Parathyroid adenoma (tissue), 2 donors: Measurements from ENCODE around the gene CHMP5.

Experiments used
- H2AFZ ChIP-seq: fragments of 300-600 bp; sonication (generic); one replicate; pipeline ENCODE4 v1.7.0; 2017; ENCODE audit warnings: antibody characterized with exemption, mild to moderate bottlenecking
- H3K27ac ChIP-seq: fragments of 300-600 bp; sonication (generic); one replicate; pipeline ENCODE4 v1.7.0; 2017
- H3K27me3 ChIP-seq: fragments of 300-600 bp; sonication (generic); one replicate; pipeline ENCODE4 v1.7.0; 2017; ENCODE audit warnings: low read length; ENCODE audit not compliant: control insufficient read depth, insufficient read depth
- H3K36me3 ChIP-seq: fragments of 300-600 bp; sonication (generic); one replicate; pipeline ENCODE4 v1.7.0; 2017; ENCODE audit warnings: low read length; ENCODE audit not compliant: control insufficient read depth, insufficient read depth
- H3K4me1 ChIP-seq: fragments of 300-600 bp; sonication (generic); one replicate; pipeline ENCODE4 v1.7.0; 2017; ENCODE audit warnings: control low read depth
- H3K4me2 ChIP-seq: fragments of 300-600 bp; sonication (generic); one replicate; pipeline ENCODE4 v1.7.0; 2017; ENCODE audit warnings: low read length
- H3K4me3 ChIP-seq: fragments of 300-600 bp; sonication (generic); one replicate; pipeline ENCODE4 v1.7.0; 2017; ENCODE audit warnings: low read depth, low read length
- H3K79me2 ChIP-seq: fragments of 300-600 bp; sonication (generic); one replicate; pipeline ENCODE4 v1.7.0; 2017; ENCODE audit warnings: control low read depth
- H3K9ac ChIP-seq: fragments of 300-600 bp; sonication (generic); one replicate; pipeline ENCODE4 v1.7.0; 2017; ENCODE audit warnings: mild to moderate bottlenecking
- H3K9me3 ChIP-seq: fragments of 300-600 bp; sonication (generic); one replicate; pipeline ENCODE4 v1.7.0; 2017; ENCODE audit warnings: low read length; ENCODE audit not compliant: control insufficient read depth
- CTCF ChIP-seq: fragments of 300-600 bp; sonication (generic); IDR thresholded peaks from one replicate; pipeline ENCODE4 v1.7.0; 2017; ENCODE audit warnings: antibody characterized with exemption, mild to moderate bottlenecking
- donor health status: primary hyperparathyroidism.

Gene CHMP5

GRCh38 chr9:33232815-33233214 lies 32.0 kb upstream of the CHMP5 start:
- H3K4me3 ChIP-seq: no peak overlapping the region
- H3K27ac ChIP-seq: no peak overlapping the region
- H3K9me3 ChIP-seq: no peaks in the 10 kb centered on the region
- H3K36me3 ChIP-seq: no peaks in the 10 kb centered on the region
- no peak overlapping the region for H2AFZ ChIP-seq
- no peak overlapping the region for H3K4me2 ChIP-seq
- H3K79me2 ChIP-seq: no peaks in the 10 kb centered on the region
- H3K4me1 ChIP-seq: peaks cover 9% of the 10 kb centered on the region
- no peak overlapping the region for H3K9ac ChIP-seq
- TF ChIP-seq CTCF: no peak
- no peaks in the 10 kb centered on the region for H3K27me3 ChIP-seq

- Histone ChIP-seq H2AFZ (no peak overlapping the region), H3K9ac (no peak overlapping the region), H3K4me2 (peak overlapping the region; percentile 28), H3K27me3 (no peaks in the 10 kb centered on the region), H3K4me3 (no peak overlapping the region), H3K79me2 (no peaks in the 10 kb centered on the region), H3K9me3 (no peaks in the 10 kb centered on the region), H3K27ac (no peak overlapping the region), H3K4me1 (peaks cover 9% of the 10 kb centered on the region), H3K36me3 (no peaks in the 10 kb centered on the region)
- TF ChIP-seq CTCF: no peak
Measured at GRCh38 chr9:33233626-33234342, 31.1 kb upstream of the CHMP5 start.

- no peaks in the 10 kb centered on the region for H3K27me3 ChIP-seq
- peaks cover 12% of the 10 kb centered on the region for H3K4me1 ChIP-seq
- no peak for TF ChIP-seq CTCF
- H3K36me3 ChIP-seq: no peaks in the 10 kb centered on the region
- no peak overlapping the region for H3K4me3 ChIP-seq
- H3K79me2 ChIP-seq: no peaks in the 10 kb centered on the region
- no peaks in the 10 kb centered on the region for H3K9me3 ChIP-seq
- no peak overlapping the region for H3K27ac ChIP-seq
- H3K9ac ChIP-seq: no peak overlapping the region
- no peak overlapping the region for H2AFZ ChIP-seq
- H3K4me2 ChIP-seq: peak overlapping the region; percentile 28
Measured at GRCh38 chr9:33234511-33235467, 30.1 kb upstream of the CHMP5 start.

- no peak for TF ChIP-seq CTCF
- H3K4me3 ChIP-seq: no peak overlapping the region
- H3K79me2 ChIP-seq: no peaks in the 10 kb centered on the region
- H3K4me2 ChIP-seq: no peak overlapping the region
- H3K4me1 ChIP-seq: peaks cover 18% of the 10 kb centered on the region
- no peaks in the 10 kb centered on the region for H3K27me3 ChIP-seq
- H3K9ac ChIP-seq: no peak overlapping the region
- H3K27ac ChIP-seq: no peak overlapping the region
- no peaks in the 10 kb centered on the region for H3K9me3 ChIP-seq
- no peaks in the 10 kb centered on the region for H3K36me3 ChIP-seq
- no peak overlapping the region for H2AFZ ChIP-seq
Measured at GRCh38 chr9:33236571-33236970, 28.3 kb upstream of the CHMP5 start.
